NCI-H2029 (cell line): Measurements from ENCODE around the gene EFCAB6.

Experiments used
- DNase-seq: peaks from one replicate; lab custom pipeline; 2025; lab: John Stamatoyannopoulos, UW

The EFCAB6 gene

GRCh38 chr22:43639228-43639948, 172.7 kb downstream of the EFCAB6 start:
- DNase-seq = no peak

- DNase-seq = no peak
Observed at GRCh38 chr22:43637275-43638260, 174.5 kb downstream of the EFCAB6 start.

DNA sequence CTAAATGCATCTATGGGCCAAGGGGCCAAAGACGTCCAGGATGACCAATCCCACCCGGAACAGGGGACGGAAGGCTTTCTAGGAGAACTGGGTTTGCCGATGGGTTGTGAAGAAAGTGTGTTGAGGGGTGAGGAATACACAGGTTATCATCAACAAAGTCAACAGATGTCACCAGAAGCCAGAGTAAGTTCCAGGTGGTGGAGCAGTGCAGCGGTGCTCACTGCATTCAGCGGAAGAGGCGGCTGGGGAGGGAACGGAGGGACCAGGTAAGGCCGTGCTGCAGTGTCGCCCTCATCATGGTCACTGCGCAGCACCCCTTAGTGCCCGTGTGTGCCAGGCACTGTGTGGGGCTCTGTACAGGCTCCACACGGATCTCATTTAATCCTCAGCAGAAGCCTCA, 176.0 kb downstream of the EFCAB6 start:
- DNase-seq = no peak

DNA sequence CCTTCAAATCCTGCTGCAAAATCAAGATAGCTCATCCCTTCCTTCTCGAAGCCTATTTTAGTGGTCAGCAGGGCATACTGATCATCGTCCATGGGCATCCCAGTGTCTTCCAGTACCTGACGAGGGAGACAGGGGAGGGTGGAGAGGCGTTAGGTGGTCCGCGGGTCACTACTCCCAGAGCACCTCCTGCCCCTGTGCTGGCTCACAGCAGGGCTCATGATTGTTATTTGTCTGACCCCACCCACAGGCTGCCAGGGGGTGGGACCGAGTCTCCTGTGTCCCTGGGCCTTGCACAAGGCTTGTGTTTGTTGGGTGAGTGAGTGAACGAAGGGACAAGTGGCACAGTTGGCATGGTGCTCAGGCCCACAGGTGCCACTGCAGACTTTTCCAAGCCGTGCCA, 177.0 kb downstream of the EFCAB6 start:
- DNase-seq = no peak

GRCh38 chr22:43634316-43634715, 177.8 kb downstream of the EFCAB6 start:
- no peak for DNase-seq

DNA sequence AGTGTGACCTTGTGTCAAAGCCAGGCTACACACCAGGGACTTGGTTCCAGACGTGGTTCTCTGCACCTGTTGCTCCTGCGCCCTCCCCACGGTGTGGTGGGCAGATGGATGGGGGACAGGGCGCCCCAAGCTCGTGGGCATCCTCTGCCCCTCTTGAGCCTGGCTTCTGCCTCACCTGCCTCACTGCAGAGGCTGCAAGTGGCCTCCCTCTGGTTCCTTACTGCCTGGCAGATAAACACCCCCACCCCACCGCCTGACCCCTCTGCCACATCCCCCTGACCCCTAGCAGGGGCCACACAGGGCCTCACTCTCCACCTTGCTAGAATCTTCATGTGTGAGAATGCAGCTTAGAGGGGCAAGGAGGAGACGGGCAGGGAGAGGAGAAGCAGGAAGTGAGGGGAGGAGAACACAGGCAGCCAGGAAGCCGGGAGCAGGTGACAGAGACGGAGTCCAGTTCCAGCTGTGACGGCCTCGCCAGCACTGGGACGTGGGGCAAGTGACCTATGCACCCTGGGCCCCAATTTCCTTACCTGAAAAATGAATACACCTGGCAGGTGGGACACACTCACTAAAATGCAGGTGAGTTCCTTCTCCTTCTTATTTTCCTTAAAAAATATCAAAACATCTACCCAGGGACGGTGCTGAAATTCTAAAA, 178.3 kb downstream of the EFCAB6 start:
- DNase-seq = no peak

GRCh38 chr22:43631846-43632245, 180.3 kb downstream of the EFCAB6 start:
- no peak for DNase-seq

- no peak for DNase-seq
Observed at GRCh38 chr22:43631201-43631600, 180.9 kb downstream of the EFCAB6 start.

GRCh38 chr22:43630451-43630850, 181.7 kb downstream of the EFCAB6 start:
- no peak for DNase-seq

DNA sequence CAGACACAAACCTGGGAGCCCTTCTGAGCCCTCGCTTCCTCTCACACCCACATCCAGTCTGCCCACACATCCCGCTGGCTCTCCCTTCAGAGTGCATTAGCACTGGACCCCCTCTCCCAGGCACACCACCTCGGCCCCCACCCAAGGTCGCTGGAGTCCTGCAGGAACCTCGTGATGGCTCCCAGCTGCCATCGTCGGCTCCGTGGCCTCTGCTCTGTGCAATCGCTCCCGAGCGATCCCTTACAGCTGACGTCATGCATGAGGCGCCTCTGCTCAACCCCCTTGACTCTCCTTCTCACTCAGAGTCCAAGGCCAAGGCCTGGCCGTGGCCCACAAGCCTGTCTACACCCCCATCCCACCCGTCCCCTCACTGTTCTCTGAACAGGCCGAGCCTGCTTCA, 183.9 kb downstream of the EFCAB6 start:
- no peak for DNase-seq

- DNase-seq = no peak
Observed at GRCh38 chr22:43627485-43628213, 184.5 kb downstream of the EFCAB6 start.

DNA sequence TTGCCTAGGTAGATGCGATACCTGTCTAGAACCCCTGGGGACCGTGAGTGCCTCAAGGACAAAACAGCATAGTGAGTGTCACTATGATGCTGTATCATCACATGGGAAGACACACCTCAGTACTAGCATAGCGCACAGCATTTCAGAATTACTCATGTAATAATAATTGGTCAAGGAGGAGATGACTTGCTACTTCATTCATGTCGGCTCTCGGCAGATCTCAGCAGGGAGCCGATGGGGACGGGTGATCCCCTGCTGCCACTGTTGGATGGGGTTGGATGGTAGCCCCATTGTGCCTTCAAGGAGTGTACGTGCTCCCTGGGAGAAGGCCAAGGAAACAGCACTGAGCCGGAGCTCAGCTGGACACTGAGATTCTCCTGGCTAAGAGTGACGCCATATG, 186.9 kb downstream of the EFCAB6 start:
- DNase-seq = no peak

- DNase-seq = no peak
Observed at GRCh38 chr22:43624144-43624998, 187.7 kb downstream of the EFCAB6 start.

GRCh38 chr22:43622886-43623285, 189.2 kb downstream of the EFCAB6 start:
- no peak for DNase-seq

DNA sequence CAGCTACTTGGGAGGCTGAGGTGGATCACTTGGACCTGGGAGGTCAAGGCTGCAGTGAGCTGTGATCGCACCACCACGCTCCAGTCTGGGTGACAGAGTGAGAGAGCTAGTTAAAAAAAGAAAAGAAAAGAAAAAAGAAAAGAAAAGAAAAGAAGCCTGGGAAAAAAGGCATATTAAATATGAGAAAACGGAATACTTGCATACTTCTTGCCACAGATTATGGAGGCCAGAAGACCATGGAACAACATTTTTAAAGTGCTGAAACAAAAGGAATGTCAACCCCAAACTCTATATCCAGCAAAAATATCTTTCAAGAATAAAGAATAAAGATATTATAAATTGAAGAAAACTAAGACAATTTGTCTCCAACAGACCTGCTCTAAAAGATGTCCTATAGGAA, 191.9 kb downstream of the EFCAB6 start:
- DNase-seq = no peak

- DNase-seq = no peak
Observed at GRCh38 chr22:43618517-43618916, 193.6 kb downstream of the EFCAB6 start.

DNA sequence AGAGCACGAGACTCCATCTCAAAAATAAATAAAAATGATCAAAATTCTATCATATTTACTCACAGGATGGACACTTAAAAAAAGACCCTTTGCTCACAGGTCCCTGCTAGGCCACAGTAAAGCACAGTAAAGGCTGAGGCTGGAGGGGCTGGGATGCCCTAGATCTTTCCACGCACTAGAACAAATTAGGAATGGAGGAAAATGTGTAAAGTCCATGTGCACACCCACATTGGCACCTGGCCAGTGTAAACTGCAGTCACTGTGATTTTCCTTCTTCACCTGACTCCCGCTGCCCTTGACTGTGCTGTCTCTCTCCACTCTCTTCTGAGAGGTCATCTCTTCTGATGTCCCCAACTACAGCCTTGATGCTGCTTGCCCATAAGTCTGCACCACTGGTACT, 195.5 kb downstream of the EFCAB6 start:
- DNase-seq = no peak

DNA sequence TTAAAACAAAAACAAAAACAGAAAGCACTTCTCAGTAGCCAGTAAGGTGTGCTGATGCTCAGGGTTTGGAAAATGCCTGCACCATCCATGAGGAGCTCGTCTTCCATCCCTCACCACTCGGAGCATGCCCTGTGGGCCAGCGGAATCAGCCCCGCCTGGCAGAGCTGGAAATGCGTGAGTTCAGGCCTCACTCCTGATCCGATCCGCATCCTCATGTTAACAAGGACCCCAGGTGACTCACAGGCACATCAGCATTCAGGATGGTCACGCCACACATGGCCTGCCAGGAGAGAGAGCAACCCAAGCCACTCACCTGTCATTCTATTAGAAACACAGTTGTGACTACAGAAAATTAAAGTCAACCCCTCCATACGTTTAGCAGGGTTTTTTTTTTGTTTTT, 211.8 kb downstream of the EFCAB6 start:
- DNase-seq = no peak

- peak; percentile 28 for DNase-seq
Observed at GRCh38 chr22:43592476-43592875, 219.6 kb downstream of the EFCAB6 start.

DNA sequence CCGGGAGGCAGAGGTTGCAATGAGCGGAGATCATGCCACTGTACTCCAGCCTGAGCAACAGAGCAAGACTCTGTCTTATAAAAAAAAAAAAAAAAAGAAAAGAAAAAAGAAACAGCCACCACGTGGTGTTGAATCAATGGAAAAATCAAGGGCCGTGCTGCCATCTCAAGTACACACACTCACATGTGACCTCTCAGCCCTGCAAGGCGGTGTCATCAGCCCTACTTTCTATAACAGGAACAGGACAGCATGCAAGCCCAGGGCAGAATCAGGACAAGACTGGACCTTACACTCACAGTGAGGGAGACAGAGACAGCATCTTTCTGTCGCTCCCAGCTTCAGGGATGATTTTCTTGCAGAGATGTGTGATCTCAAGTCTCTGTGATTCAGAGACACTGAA, 220.7 kb downstream of the EFCAB6 start:
- no peak for DNase-seq

- no peak for DNase-seq
Observed at GRCh38 chr22:43587574-43587973, 224.5 kb downstream of the EFCAB6 start.
